Osteoblast (primary cell): ENCODE results near the gene PABPC1L. TPM values are rescaled to one million over a fixed set of nuclear protein-coding genes. Genes with fewer than 3 reads are reported as not detected.
A peak's percentile ranks its signal among the peaks of the same experiment; 100 is the strongest.
"Not testable (repeated sequence)": the region's sequence is repeated elsewhere in the genome, so short reads cannot be mapped to it uniquely, and the experiment has no call there.

Experiments used
- DNase-seq: peaks from one replicate; pipeline ENCODE4 v3.0.0; 2011; ENCODE audit warnings: low spot score, mixed read lengths; ENCODE audit not compliant: insufficient read length; ENCODE audit errors: missing footprints
- H2AFZ ChIP-seq: 2 replicates; pipeline ENCODE4 v1.6.0; 2011; ENCODE audit warnings: mild to moderate bottlenecking, low read length
- H3K27ac ChIP-seq: 2 replicates; pipeline ENCODE4 v1.5.1; 2011; ENCODE audit warnings: mild to moderate bottlenecking, low read depth, low read length, moderate library complexity
- H3K27me3 ChIP-seq: 2 replicates; pipeline ENCODE4 v1.6.0; 2012; ENCODE audit warnings: mild to moderate bottlenecking, control low read depth, inconsistent platforms, low read length, moderate library complexity; ENCODE audit not compliant: insufficient read depth
- H3K36me3 ChIP-seq: 2 replicates; pipeline ENCODE4 v1.5.1; 2011; ENCODE audit warnings: mild to moderate bottlenecking, low read length, control low read depth, moderate library complexity; ENCODE audit not compliant: insufficient read depth
- H3K4me1 ChIP-seq: 2 replicates; pipeline ENCODE4 v1.5.1; 2011; ENCODE audit warnings: mild to moderate bottlenecking, low read length, control low read depth, moderate library complexity; ENCODE audit not compliant: insufficient read depth
- H3K4me2 ChIP-seq: 2 replicates; pipeline ENCODE4 v1.6.0; 2011; ENCODE audit warnings: mild to moderate bottlenecking, low read length; ENCODE audit not compliant: insufficient read depth
- H3K4me3 ChIP-seq: fragments of 200-600 bp; sonication (generic); 3 replicates; pipeline ENCODE4 v1.5.1; 2012; ENCODE audit warnings: mild to moderate bottlenecking, low read length, inconsistent platforms; ENCODE audit not compliant: insufficient read depth
- H3K79me2 ChIP-seq: 2 replicates; pipeline ENCODE4 v1.6.0; 2012; ENCODE audit warnings: mild to moderate bottlenecking, low read length, control low read depth, inconsistent platforms; ENCODE audit not compliant: insufficient read depth
- H3K9me3 ChIP-seq: 2 replicates; pipeline ENCODE4 v1.5.1; 2011; ENCODE audit warnings: low read depth, low read length, control low read depth
- H4K20me1 ChIP-seq: 2 replicates; pipeline ENCODE4 v1.6.0; 2012; ENCODE audit warnings: mild to moderate bottlenecking, low read length, control low read depth; ENCODE audit not compliant: insufficient read depth
- CTCF ChIP-seq: IDR thresholded peaks from 2 replicates; pipeline ENCODE4 v1.5.1; 2011; ENCODE audit warnings: mild to moderate bottlenecking, low read depth, low read length, moderate library complexity; ENCODE audit errors: extremely low read depth
- total RNA-seq: library from RNA; depleted of rRNA; stranded (reverse); fragments of >200 nt; gene quantifications from 2 replicates; pipeline ENCODE4 v1.2.3, GENCODE V29; 2012

Gene PABPC1L
- total RNA-seq, 1 donor, result 15.6 TPM

- H3K36me3 ChIP-seq, result no peaks in the 10 kb centered on the region
- H3K27ac ChIP-seq, result no peak overlapping the region
- H3K4me1 ChIP-seq, result peaks cover 9% of the 10 kb centered on the region
- no peaks in the 10 kb centered on the region for H3K79me2 ChIP-seq
- peak overlapping the region; percentile 57 for H3K4me2 ChIP-seq
- no peaks in the 10 kb centered on the region for H3K9me3 ChIP-seq
- no peak for TF ChIP-seq CTCF
- H2AFZ ChIP-seq, result no peak overlapping the region
- H3K27me3 ChIP-seq, result peaks cover 15% of the 10 kb centered on the region
- DNase-seq, result no peak
- no peaks in the 10 kb centered on the region for H4K20me1 ChIP-seq
- H3K4me3 ChIP-seq, result no peak overlapping the region
These were observed 43.0 kb upstream of the PABPC1L start for GRCh38 chr20:44866703-44867335.

- Histone ChIP-seq H4K20me1 (no peaks in the 10 kb centered on the region), H3K27me3 (peaks cover 15% of the 10 kb centered on the region), H3K4me3 (no peak overlapping the region), H3K4me2 (no peak overlapping the region), H3K27ac (no peak overlapping the region), H3K79me2 (no peaks in the 10 kb centered on the region), H3K36me3 (no peaks in the 10 kb centered on the region), H3K4me1 (peaks cover 4% of the 10 kb centered on the region), H2AFZ (no peak overlapping the region), H3K9me3 (no peaks in the 10 kb centered on the region)
- DNase-seq, result no peak
- no peak for TF ChIP-seq CTCF
These were observed 40.4 kb upstream of the PABPC1L start for GRCh38 chr20:44869471-44869870.

GRCh38 chr20:44882360-44882759 lies 27.5 kb upstream of the PABPC1L start:
- H3K36me3 ChIP-seq, H3K4me3 ChIP-seq, DNase-seq, H3K27me3 ChIP-seq, H3K9me3 ChIP-seq, H3K27ac ChIP-seq, H2AFZ ChIP-seq, H3K4me2 ChIP-seq: not testable (repeated sequence)
- peaks cover 16% of the 10 kb centered on the region for H3K4me1 ChIP-seq
- H4K20me1 ChIP-seq, result peaks cover 14% of the 10 kb centered on the region
- H3K79me2 ChIP-seq, result peaks cover 25% of the 10 kb centered on the region

GRCh38 chr20:44883214-44883902 lies 26.5 kb upstream of the PABPC1L start:
- no peak for DNase-seq
- peaks cover 26% of the 10 kb centered on the region for H3K4me1 ChIP-seq
- peaks cover 4% of the 10 kb centered on the region for H3K27me3 ChIP-seq
- no peak overlapping the region for H3K4me2 ChIP-seq
- H4K20me1 ChIP-seq, result peaks cover 24% of the 10 kb centered on the region
- H3K79me2 ChIP-seq, result peaks cover 35% of the 10 kb centered on the region
- no peaks in the 10 kb centered on the region for H3K9me3 ChIP-seq
- H3K27ac ChIP-seq, result no peak overlapping the region
- no peak overlapping the region for H2AFZ ChIP-seq
- no peak for TF ChIP-seq CTCF
- H3K4me3 ChIP-seq, result no peak overlapping the region
- H3K36me3 ChIP-seq, result no peaks in the 10 kb centered on the region
